Trophoblast cell (in vitro differentiated cells and primary cell): Measurements from ENCODE around the gene PCDH1.

Experiments used
- DNase-seq, 2 donors: peaks; one replicate each; pipeline ENCODE4 v3.0.0-alpha.2; 2016
- H2AFZ ChIP-seq: 2 replicates; pipeline ENCODE4 v1.6.1; 2013; ENCODE audit warnings: low read length, moderate library complexity, mild to moderate bottlenecking; ENCODE audit not compliant: insufficient read depth, poor library complexity
- H2AK5ac ChIP-seq: 2 replicates; pipeline ENCODE4 v1.6.1; 2013; ENCODE audit warnings: mild to moderate bottlenecking, low read length
- H2BK120ac ChIP-seq: 2 replicates; pipeline ENCODE4 v1.6.1; 2013; ENCODE audit warnings: low read length, mild to moderate bottlenecking, moderate library complexity; ENCODE audit not compliant: insufficient read depth, poor library complexity
- H2BK12ac ChIP-seq: 2 replicates; pipeline ENCODE4 v1.6.1; 2013; ENCODE audit warnings: mild to moderate bottlenecking, low read length, moderate library complexity
- H2BK5ac ChIP-seq: 2 replicates; pipeline ENCODE4 v1.6.1; 2013; ENCODE audit warnings: low read length, low read depth, moderate library complexity, mild to moderate bottlenecking; ENCODE audit not compliant: poor library complexity
- H3K14ac ChIP-seq: 2 replicates; pipeline ENCODE4 v1.6.1; 2013; ENCODE audit warnings: mild to moderate bottlenecking, low read length
- H3K18ac ChIP-seq: 2 replicates; pipeline ENCODE4 v1.6.1; 2013; ENCODE audit warnings: mild to moderate bottlenecking, low read length
- H3K23ac ChIP-seq: 2 replicates; pipeline ENCODE4 v1.6.1; 2013; ENCODE audit warnings: low read length
- H3K27ac ChIP-seq: 2 replicates; pipeline ENCODE4 v1.5.1; 2013; ENCODE audit warnings: low read depth, mild to moderate bottlenecking, inconsistent platforms, low read length, moderate library complexity
- H3K27me3 ChIP-seq: 2 replicates; pipeline ENCODE4 v1.6.1; 2013; ENCODE audit warnings: inconsistent platforms, mild to moderate bottlenecking, low read length, moderate library complexity; ENCODE audit not compliant: insufficient read depth
- H3K36me3 ChIP-seq, 2 experiments: 1 replicate in 1 of 2; 2 replicates in 1 of 2; pipeline ENCODE4 v1.6.1; 2013; ENCODE audit warnings: low read length in 2 of 2, mild to moderate bottlenecking in 2 of 2, moderate library complexity in 1 of 2; ENCODE audit not compliant: insufficient read depth in 2 of 2, control insufficient read depth in 1 of 2
- H3K4ac ChIP-seq: 2 replicates; pipeline ENCODE4 v1.6.1; 2013; ENCODE audit warnings: low read depth, mild to moderate bottlenecking, low read length, moderate library complexity
- H3K4me1 ChIP-seq, 2 experiments: 1 replicate in 1 of 2; 2 replicates in 1 of 2; pipeline ENCODE4 v1.6.1; 2013; ENCODE audit warnings: low read length in 2 of 2, mild to moderate bottlenecking in 2 of 2, moderate library complexity in 1 of 2; ENCODE audit not compliant: insufficient read depth in 2 of 2, control insufficient read depth in 1 of 2
- H3K4me2 ChIP-seq: 2 replicates; pipeline ENCODE4 v1.6.1; 2013; ENCODE audit warnings: inconsistent platforms, mild to moderate bottlenecking, low read length, moderate library complexity
- H3K4me3 ChIP-seq: 2 replicates; pipeline ENCODE4 v1.5.1; 2013; ENCODE audit warnings: mild to moderate bottlenecking, low read depth, low read length, inconsistent platforms
- H3K79me1 ChIP-seq: one replicate; pipeline ENCODE4 v1.6.1; 2013; ENCODE audit warnings: low read length
- H3K79me2 ChIP-seq: 2 replicates; pipeline ENCODE4 v1.6.1; 2013; ENCODE audit warnings: low read length, mild to moderate bottlenecking; ENCODE audit not compliant: control insufficient read depth, insufficient read depth, poor library complexity
- H3K9ac ChIP-seq: 2 replicates; pipeline ENCODE4 v1.6.1; 2013; ENCODE audit warnings: mild to moderate bottlenecking, low read length
- H3K9me3 ChIP-seq: 2 replicates; pipeline ENCODE4 v1.6.1; 2013; ENCODE audit warnings: low read depth, mild to moderate bottlenecking, control low read depth, inconsistent platforms, low read length; ENCODE audit not compliant: insufficient read depth
- H4K12ac ChIP-seq: 2 replicates; pipeline ENCODE4 v1.6.1; 2013; ENCODE audit warnings: low read depth, mild to moderate bottlenecking, low read length, moderate library complexity
- H4K8ac ChIP-seq: 2 replicates; pipeline ENCODE4 v1.6.1; 2013; ENCODE audit warnings: low read depth, mild to moderate bottlenecking, low read length, moderate library complexity
- H4K91ac ChIP-seq: one replicate; pipeline ENCODE4 v1.6.1; 2013; ENCODE audit warnings: low read depth, mild to moderate bottlenecking, low read length, moderate library complexity
- WGBS: extraction: QIAGEN DNeasy Blood & Tissue Kit; methylation state at CpG from one replicate; pipeline ENCODE4 v1.1.7; 2013; ENCODE audit warnings: missing lambda C conversion rate; ENCODE audit not compliant: insufficient read length, insufficient coverage; ENCODE audit errors: extremely low coverage; 5-methylcytosine and 5-hydroxymethylcytosine counted together

The PCDH1 gene

DNA sequence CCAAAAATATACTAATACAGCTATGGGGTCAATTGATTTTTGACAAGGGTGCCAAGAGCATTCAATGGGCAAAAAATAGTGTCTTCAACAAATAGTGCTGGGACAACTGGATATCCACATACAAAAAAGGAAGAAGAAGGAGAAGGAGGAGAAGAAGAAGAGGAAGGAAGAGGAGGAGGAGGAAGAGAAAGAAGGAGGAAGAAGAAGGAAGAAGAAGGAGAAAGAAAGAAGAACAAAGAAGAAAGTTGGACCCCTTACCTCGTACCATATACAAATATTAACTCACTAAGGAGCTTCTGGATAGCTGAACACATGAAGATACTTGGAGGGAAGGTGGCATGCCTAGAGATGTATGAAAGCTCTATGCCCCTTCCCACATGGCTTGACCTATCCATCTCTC is 28.3 kb upstream of the PCDH1 start:
- Histone ChIP-seq H3K79me1 (no peaks in the 10 kb centered on the region), H3K18ac (no peak overlapping the region), H3K27ac (no peak overlapping the region), H3K4me2 (no peak overlapping the region), H4K8ac (no peak overlapping the region), H3K4me3 (no peak overlapping the region), H2BK12ac (no peak overlapping the region), H2AK5ac (no peak overlapping the region), H2BK120ac (no peak overlapping the region), H4K12ac (no peak overlapping the region), H3K79me2 (no peaks in the 10 kb centered on the region), H3K9me3 (no peaks in the 10 kb centered on the region), H3K14ac (no peak overlapping the region), H3K9ac (no peak overlapping the region), H3K4me1 (no peaks in the 10 kb centered on the region), H3K4ac (no peak overlapping the region), H3K27me3 (no peaks in the 10 kb centered on the region), H3K23ac (no peak overlapping the region), H2BK5ac (no peak overlapping the region), H4K91ac (no peak overlapping the region), H2AFZ (no peak overlapping the region), H3K36me3 (no peaks in the 10 kb centered on the region)
- no CpG with 5 or more reads among the region's 1 CpG for WGBS
- no peak for DNase-seq

DNA sequence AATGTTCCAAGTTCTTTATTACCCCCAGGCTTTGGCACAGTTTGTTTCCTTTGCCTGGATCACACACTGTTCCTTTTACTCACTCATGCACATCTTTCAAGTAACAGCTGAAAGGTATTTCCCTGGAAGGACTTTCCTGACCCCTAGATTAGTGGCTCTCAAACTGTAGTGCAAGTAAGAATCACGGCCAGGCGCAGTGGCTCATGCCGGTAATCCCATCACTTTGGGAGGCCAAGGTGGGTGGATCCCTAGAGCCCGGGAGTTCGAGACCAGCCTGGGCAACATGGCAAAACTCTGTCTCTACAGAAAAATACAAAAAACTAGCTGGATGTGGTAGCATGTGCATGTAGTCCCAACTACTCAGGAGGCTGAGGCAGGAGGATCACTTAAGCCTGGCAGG is 26.3 kb upstream of the PCDH1 start:
- Histone ChIP-seq H2BK5ac (no peak overlapping the region), H4K8ac (no peak overlapping the region), H2AFZ (no peak overlapping the region), H3K23ac (no peak overlapping the region), H4K12ac (no peak overlapping the region), H3K27me3 (no peaks in the 10 kb centered on the region), H3K9ac (no peak overlapping the region), H2BK12ac (no peak overlapping the region), H3K4ac (no peak overlapping the region), H3K79me1 (no peaks in the 10 kb centered on the region), H3K9me3 (no peaks in the 10 kb centered on the region), H3K4me1 (no peaks in the 10 kb centered on the region), H3K4me3 (no peak overlapping the region), H3K14ac (no peak overlapping the region), H3K79me2 (no peaks in the 10 kb centered on the region), H2BK120ac (no peak overlapping the region), H2AK5ac (no peak overlapping the region), H3K27ac (no peak overlapping the region), H3K36me3 (no peaks in the 10 kb centered on the region), H3K4me2 (no peak overlapping the region), H4K91ac (no peak overlapping the region), H3K18ac (no peak overlapping the region)
- WGBS, result no CpG with 5 or more reads among the region's 5 CpGs
- no peak for DNase-seq

DNA sequence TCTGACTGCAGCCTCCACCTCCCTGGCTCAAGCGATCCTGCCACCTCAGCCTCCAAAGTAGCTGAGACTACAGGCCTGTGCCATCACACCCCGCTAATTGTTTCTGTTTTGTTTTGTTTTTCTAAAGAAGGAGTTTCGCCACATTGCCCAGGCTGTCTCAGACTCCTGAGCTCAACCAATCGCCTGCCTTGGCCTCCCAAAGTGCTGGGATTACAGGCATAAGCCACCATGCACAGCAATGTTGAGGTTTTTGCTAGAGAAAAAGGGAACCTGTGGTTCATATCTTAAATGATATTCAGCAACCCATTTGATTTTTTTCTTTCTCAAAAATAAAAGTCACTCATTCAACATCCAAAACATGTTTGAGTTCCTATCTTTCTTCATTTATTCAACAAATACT is 25.1 kb upstream of the PCDH1 start:
- Histone ChIP-seq H3K18ac (no peak overlapping the region), H4K8ac (no peak overlapping the region), H3K9me3 (no peaks in the 10 kb centered on the region), H3K79me2 (no peaks in the 10 kb centered on the region), H3K14ac (no peak overlapping the region), H2AK5ac (no peak overlapping the region), H3K9ac (no peak overlapping the region), H2BK12ac (no peak overlapping the region), H3K27me3 (no peaks in the 10 kb centered on the region), H4K12ac (no peak overlapping the region), H2BK120ac (no peak overlapping the region), H2BK5ac (no peak overlapping the region), H3K27ac (no peak overlapping the region), H3K4me1 (no peaks in the 10 kb centered on the region), H4K91ac (no peak overlapping the region), H2AFZ (no peak overlapping the region), H3K79me1 (no peaks in the 10 kb centered on the region), H3K4ac (no peak overlapping the region), H3K4me3 (no peak overlapping the region), H3K23ac (no peak overlapping the region), H3K36me3 (no peaks in the 10 kb centered on the region), H3K4me2 (no peak overlapping the region)
- WGBS, result no CpG with 5 or more reads among the region's 4 CpGs
- no peak for DNase-seq

DNA sequence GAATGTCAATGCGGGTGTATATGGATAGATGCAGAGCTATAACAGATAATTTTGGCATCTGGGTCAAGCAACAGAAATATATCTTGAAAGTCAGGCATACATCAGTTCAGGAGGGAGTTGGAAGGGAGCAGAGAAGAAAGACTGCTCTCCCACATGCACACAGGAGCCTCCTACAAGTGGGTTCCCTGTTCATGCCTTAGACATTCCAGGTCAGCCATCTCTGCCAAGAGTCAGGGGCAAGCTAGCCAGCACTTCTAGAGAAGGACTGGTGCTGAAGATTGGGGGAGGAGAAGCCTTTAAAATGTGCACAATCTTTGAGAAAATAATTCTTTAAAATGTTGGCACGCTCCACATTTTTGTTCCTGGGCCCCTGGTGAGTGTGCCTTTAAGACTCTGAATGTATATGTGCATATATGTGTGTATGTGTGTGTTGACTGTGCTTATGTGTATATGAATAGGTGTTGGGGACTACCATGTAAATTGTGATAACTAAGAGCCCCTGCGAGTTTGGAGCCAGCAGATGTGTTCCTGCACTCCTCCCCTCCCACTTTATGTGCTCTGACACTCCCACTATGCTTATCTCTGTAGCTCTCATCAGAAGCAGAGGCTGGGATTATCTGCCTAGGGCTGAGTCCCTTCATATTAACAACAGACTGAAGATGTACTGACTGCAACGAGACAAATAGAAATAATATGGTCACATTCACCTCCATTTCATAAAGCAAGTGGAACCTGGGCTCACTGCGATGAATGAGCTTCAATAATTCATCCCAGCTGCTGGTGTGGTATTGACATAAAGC is 24.0 kb upstream of the PCDH1 start:
- Histone ChIP-seq H3K4ac (no peak overlapping the region), H3K23ac (no peak overlapping the region), H3K4me1 (no peaks in the 10 kb centered on the region), H3K9me3 (no peaks in the 10 kb centered on the region), H3K4me2 (no peak overlapping the region), H2BK12ac (no peak overlapping the region), H2AFZ (no peak overlapping the region), H3K27ac (no peak overlapping the region), H3K79me2 (no peaks in the 10 kb centered on the region), H4K91ac (no peak overlapping the region), H3K79me1 (no peaks in the 10 kb centered on the region), H2AK5ac (no peak overlapping the region), H3K4me3 (no peak overlapping the region), H3K36me3 (no peaks in the 10 kb centered on the region), H3K18ac (no peak overlapping the region), H2BK5ac (no peak overlapping the region), H3K27me3 (no peaks in the 10 kb centered on the region), H4K12ac (no peak overlapping the region), H3K14ac (no peak overlapping the region), H2BK120ac (no peak overlapping the region), H3K9ac (no peak overlapping the region), H4K8ac (no peak overlapping the region)
- no CpG with 5 or more reads among the region's 5 CpGs for WGBS
- DNase-seq, result no peak
